Glomerular visceral epithelial cell (primary cell): Measurements from ENCODE around the gene GHRHR.

Source experiments
- DNase-seq: peaks from one replicate; pipeline ENCODE4 v3.0.0-alpha.2; 2016; ENCODE audit errors: extremely low spot score

GHRHR gene

GRCh38 chr7:31003097-31003496, 39.3 kb downstream of the GHRHR start:
- no peak for DNase-seq

GRCh38 chr7:31003721-31004120, 40.0 kb downstream of the GHRHR start:
- DNase-seq: no peak

GRCh38 chr7:31004393-31004792, 40.6 kb downstream of the GHRHR start:
- DNase-seq: no peak

GRCh38 chr7:31006857-31007256, 43.1 kb downstream of the GHRHR start:
- no peak for DNase-seq

- no peak for DNase-seq
Measured at GRCh38 chr7:31007634-31008033, 43.9 kb downstream of the GHRHR start.

GRCh38 chr7:31014826-31015225, 51.1 kb downstream of the GHRHR start:
- DNase-seq: no peak

- DNase-seq: no peak
Measured at GRCh38 chr7:31017032-31017675, 53.4 kb downstream of the GHRHR start.

- DNase-seq: no peak
Measured at GRCh38 chr7:31017721-31018120, 54.0 kb downstream of the GHRHR start.

GRCh38 chr7:31019509-31019908, 55.8 kb downstream of the GHRHR start:
- no peak for DNase-seq

GRCh38 chr7:31020161-31020560, 56.4 kb downstream of the GHRHR start:
- DNase-seq: no peak

- no peak for DNase-seq
Measured at GRCh38 chr7:31020652-31021051, 56.9 kb downstream of the GHRHR start.

- no peak for DNase-seq
Measured at GRCh38 chr7:31022117-31022516, 58.4 kb downstream of the GHRHR start.

GRCh38 chr7:31022726-31023125, 59.0 kb downstream of the GHRHR start:
- no peak for DNase-seq

GRCh38 chr7:31023877-31024276, 60.1 kb downstream of the GHRHR start:
- no peak for DNase-seq

- DNase-seq: no peak
Measured at GRCh38 chr7:31027161-31027965, 63.6 kb downstream of the GHRHR start.

GRCh38 chr7:31028006-31028405, 64.3 kb downstream of the GHRHR start:
- no peak for DNase-seq

GRCh38 chr7:31028417-31028992, 64.8 kb downstream of the GHRHR start:
- no peak for DNase-seq
